Stimulated activated naive CD4-positive, alpha-beta T cell (primary cell): Measurements from ENCODE around the gene PAQR7.

Experiments used
- DNase-seq, 6 experiments: peaks; one replicate each; lab custom pipeline; 2025; lab: John Stamatoyannopoulos, UW

The PAQR7 gene

GRCh38 chr1:25902462-25902861, 27.0 kb upstream of the PAQR7 start:
- DNase-seq = no peak

GRCh38 chr1:25900219-25900618, 24.7 kb upstream of the PAQR7 start:
- no peak for DNase-seq

- DNase-seq = no peak
Measured at GRCh38 chr1:25899792-25900191, 24.3 kb upstream of the PAQR7 start.

- no peak for DNase-seq
Measured at GRCh38 chr1:25898223-25899015, 22.9 kb upstream of the PAQR7 start.

- DNase-seq = no peak
Measured at GRCh38 chr1:25897754-25898153, 22.2 kb upstream of the PAQR7 start.

DNA sequence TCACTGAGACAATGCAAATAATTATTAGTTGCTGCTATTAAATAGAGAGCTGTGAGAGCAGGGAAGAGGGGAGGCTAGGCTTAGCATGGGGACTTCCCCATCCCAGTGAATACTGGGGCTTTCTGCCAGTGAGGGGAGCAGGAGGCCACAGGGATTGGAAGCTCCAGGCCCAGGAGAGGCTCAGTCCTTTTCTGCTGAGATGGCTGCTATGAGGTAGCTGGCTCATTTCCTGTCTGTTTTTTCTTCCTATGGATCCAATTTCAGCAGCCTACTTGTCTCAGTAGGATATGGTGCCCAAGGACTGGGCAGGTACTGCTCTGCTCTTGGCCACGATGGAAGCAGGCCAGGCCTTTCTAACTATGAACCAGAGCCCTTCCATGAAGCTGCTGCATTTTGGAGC, 20.8 kb upstream of the PAQR7 start:
- DNase-seq = no peak

GRCh38 chr1:25895365-25895990, 20.0 kb upstream of the PAQR7 start:
- DNase-seq = peak; percentile 82 to 94 (median 87)

GRCh38 chr1:25893116-25893515, 17.6 kb upstream of the PAQR7 start:
- no peak for DNase-seq

- no peak for DNase-seq
Measured at GRCh38 chr1:25891606-25892005, 16.1 kb upstream of the PAQR7 start.

DNA sequence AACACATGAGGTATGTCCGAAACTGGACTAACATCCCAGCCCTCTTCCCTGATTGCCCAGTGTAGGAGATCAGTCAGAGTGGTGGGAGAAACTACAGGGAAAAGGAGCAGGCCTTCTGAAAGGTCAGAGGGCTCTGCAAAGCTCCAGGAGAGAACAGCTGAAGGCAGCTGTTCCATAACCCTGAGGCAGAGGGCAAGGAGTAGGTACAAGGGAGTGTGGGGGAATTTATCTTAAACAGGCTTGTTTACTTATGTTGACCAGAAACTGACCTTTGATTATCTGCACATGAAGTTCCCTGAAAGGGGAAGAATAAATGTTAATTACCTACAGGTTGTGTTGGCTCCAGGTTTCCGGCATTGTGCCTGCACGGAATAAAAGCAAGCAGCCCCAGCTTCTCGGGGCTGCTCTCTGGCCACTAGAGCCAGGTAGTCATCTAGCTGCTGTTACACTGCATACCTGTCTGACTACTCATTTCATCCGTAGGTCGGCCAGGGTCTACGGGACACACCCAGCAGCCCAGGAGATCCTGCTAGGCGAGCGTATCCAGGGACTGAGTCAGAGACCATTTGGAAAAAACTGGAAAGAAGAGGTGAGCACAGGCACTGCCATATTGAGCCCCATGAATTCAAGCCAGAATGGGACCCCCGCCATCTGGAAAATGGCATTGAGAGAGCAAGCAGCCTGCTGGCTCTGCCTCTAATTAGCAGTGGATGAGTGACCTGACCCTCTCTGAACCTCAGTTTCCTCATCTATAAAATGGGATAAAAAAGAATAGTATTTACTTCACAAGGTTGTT, 14.9 kb upstream of the PAQR7 start:
- no peak for DNase-seq

DNA sequence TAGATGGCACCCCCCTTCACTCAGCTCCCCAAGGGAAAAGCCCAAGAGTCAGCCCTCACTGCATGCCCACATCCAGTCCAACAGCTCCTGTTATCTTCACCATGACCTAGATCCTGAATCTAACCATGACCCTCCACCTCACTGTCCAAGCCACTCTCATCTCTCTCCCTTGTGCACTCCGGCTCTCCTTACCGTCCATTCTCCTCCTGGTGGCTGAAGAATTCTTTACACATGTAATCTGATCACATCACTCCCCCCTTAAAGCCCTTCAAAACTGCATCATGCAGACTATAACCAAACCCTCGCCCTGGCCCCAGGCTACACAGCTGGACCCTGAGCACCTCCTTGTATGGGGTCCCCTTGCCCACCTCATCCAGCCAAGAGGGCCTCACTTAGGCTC, 14.0 kb upstream of the PAQR7 start:
- DNase-seq = no peak

DNA sequence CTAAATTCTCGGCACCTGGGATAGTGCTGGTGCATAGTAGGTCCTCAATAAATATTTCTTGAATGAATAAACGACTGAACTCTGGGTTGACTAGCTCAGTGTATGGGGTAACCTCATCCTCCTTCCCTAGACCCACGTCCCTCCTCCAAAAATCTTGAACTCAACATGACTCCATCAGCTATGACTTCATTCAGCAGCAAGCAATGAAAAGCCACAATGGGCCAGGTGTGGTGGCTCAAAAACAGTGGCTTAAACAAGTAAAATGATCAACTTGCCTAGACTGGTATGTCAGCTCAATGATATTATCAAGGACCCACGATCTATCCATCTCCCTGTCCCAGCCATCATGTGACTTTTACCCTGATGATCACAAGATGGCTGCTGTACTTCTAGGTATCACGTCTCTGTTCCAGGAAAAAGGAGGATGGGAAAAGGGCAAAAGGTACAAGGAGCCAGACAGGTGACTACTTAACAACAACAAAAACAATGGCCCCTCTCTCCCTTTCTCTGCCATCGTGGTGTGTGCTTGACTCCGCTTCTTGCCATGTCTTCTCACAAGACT, 13.0 kb upstream of the PAQR7 start:
- DNase-seq = no peak

GRCh38 chr1:25885602-25886001, 10.1 kb upstream of the PAQR7 start:
- no peak for DNase-seq

- no peak for DNase-seq
Measured at GRCh38 chr1:25881266-25881665, 5.8 kb upstream of the PAQR7 start.

DNA sequence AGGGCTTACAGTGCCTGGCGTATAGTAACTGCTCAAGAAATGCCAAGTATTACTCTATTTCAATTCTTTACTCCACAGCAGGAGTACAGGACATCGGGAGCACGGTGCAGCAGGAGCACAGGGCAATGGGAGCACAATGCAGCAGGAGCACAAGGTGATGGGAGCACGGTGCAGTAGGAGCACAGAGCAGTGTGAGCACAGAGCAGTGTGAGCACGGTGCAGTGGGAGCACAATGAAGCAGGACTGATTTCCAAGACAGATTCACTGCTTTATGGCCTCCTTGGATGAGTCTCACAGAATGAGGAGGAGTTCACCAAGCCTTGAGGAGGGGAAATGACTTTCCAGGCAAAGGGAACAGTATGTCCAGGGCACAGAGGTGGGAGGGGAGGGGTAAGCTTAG, 5.0 kb upstream of the PAQR7 start:
- DNase-seq = no peak

DNA sequence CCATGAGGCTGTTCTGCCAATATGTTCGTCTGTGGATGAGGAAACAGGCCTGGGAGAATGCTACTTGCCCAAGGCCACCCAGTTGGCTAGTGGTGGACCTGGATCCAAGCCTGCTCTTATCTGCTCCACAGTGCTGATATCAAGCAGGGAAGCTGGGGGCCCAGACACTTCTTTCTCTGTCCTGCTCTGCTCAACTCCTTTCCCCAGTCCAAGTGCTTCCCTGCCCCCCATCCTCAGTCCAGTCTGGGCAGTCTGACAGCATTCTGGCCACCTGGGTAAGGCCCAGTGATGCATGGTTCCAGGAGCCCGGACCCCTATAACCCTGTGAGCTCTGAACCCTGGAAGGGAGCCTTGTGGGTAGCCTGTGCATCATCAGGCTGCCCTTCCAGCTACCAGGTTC, 4.2 kb upstream of the PAQR7 start:
- DNase-seq = no peak

DNA sequence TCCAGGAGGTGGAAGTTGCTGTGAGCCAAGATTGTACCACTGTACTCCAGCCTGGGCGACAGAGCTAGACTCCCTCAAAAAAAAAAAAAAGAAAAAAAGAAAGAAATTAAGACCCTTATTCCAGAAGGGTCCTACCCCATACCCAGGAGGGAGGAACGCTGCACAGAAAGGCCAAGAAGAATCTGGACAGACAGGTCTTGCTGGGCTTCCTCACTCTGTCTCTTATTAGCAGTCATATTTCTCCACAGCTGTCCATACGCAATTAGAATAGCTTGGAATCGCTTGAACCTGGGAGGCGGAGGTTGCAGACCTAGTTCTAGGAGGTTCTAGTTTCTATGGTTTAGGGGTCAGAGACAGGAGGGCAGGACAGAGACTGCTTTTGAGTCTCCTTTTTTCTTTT, 3.2 kb upstream of the PAQR7 start:
- DNase-seq = no peak

GRCh38 chr1:25877155-25877554, 1.6 kb upstream of the PAQR7 start:
- DNase-seq = no peak

DNA sequence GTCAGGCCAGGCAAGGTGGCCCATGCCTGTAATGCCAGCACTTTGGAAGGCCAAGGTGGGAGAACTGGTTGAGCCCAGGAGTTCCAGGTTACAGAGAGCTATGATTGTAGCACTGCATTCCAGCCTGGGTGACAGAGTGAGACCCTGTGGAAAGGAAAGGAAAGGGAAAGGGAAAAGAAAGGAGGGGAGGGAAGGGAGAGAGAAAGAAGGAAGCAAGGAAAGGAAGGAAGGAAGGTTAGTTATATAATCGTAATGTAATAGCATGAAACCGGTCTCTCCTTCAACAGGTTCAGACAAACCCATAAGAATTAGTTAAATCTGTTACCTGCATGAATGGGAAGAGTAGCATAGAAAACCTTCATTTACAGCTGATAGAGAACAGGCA, 1.2 kb upstream of the PAQR7 start:
- DNase-seq = no peak

DNA sequence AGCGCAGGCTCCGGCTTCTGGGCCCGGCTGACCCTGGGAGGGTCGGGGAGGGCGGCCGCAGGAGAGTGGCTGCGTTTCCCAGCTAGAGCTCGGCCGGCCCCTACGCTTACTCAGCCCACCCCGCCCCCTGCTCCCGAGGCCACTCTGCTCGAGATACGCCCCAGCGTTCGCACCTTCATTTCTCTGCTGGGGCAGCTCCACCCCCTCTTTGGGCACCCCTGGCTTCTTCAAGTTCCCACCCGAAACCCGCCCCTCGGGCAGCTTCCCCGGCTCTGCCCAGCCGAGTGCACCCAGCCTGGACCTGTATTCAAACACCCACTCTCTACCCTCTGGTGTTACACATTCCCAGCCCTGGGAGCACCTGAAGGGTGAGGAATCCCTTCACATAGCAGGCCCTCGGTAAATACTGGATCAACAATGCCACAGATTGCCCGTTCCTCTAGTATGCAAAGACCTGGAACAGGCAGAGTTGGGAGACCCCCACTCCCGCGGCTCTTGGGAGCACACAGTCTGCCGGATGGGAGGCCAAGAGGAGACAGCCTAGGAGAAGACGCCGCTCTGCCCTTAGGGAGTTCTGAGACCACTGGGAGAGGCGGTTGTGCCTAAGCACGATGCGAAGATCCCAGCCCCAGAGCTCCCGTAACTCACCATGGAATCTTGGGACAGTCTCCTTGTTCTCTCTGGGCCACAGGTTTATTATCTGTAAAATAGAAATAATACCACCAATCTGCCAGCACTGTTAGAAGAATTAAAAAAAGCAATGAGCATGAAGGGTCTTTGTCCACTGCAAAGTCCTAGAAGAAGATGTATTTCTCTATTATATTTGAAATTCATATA, 566 bp upstream of the PAQR7 start:
- peak in 2 of 6 experiments; percentile 31 to 48 for DNase-seq

DNA sequence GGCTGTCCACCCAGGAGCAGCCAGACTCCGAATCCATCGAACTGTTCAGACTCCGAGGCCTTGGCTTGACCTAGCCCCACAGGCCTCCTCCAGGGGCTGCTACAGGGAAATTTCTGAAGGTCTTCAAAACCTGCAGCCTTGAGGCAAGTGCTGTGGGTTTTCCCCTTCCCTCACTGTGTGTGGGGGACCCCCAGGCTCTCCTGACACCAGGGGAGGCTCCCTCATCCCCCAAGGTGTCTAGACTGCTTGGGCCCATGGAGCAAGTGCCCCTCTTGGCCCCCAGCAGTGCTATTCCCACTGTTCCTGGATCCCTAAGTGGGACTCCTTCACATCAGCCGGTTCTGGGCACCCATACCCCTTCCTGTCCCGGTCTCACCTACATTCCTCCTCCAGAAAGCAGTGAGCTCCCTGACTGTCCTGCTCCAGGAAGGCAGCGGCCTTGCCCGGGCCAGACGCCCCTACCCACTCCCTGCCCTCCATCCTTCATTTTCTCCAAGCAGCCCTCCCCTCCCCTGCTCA, 814 bp downstream of the PAQR7 start:
- peak in 2 of 6 experiments; percentile 2 to 14 for DNase-seq

DNA sequence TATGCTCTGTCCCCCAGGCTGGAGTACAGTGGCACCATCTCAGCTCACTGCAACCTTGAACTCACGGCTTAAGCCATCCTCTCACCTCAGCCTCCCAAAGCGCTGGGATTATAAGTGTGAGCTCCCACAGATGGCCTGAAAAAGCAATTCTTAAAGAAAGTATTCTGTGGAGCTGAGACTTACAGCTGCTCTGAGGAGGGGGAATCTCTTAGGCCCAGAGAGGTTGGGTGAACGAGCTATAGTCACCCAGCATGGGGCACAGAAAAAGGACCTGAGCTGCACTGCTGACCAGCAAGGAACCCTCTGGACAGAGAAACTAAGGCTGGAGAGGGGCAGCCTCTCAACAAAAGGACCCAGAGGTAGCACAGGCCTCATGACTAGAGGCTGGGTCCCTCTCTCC, 1.3 kb downstream of the PAQR7 start:
- no peak for DNase-seq
